Mucosa of stomach (tissue), 1 donor: ENCODE data around the gene CCL27.
A peak's percentile ranks its signal among the peaks of the same experiment; 100 is the strongest.

ENCODE experiments used
- H3K27me3 ChIP-seq: one replicate; pipeline ENCODE4 v1.7.0; 2013; ENCODE audit warnings: mild to moderate bottlenecking, low read length; ENCODE audit not compliant: control insufficient read depth, insufficient read depth
- H3K36me3 ChIP-seq: one replicate; pipeline ENCODE4 v1.7.0; 2013; ENCODE audit warnings: low read length; ENCODE audit not compliant: control insufficient read depth, insufficient read depth
- H3K4me1 ChIP-seq: one replicate; pipeline ENCODE4 v1.7.0; 2013; ENCODE audit warnings: mild to moderate bottlenecking, low read length; ENCODE audit not compliant: control insufficient read depth, insufficient read depth
- H3K4me3 ChIP-seq: one replicate; pipeline ENCODE4 v1.7.0; 2013; ENCODE audit warnings: low read length
- H3K9ac ChIP-seq: one replicate; pipeline ENCODE4 v1.7.0; 2013; ENCODE audit warnings: mild to moderate bottlenecking, low read length, moderate library complexity
- H3K9me3 ChIP-seq: one replicate; pipeline ENCODE4 v1.7.0; 2013; ENCODE audit warnings: mild to moderate bottlenecking, low read length, moderate library complexity; ENCODE audit not compliant: control insufficient read depth
- donor health status: Pancreatic carcinoma.

CCL27 gene

DNA sequence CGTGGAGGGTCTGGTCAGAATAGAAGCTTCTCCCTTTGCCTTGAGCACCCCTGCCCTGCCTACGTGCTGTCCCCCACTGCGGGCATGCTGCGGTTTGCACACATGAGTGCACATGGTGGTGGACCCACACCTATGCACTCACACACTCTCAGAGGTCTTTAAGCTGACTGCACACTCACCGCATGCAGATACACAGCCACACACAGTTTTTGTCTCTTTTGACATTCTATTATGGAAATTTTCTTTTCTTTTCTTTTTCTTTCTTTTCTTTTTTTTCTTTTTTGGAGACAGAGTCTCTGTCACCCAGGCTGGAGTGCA lies 33.0 kb downstream of the CCL27 start:
- Histone ChIP-seq H3K9me3 (no peaks in the 10 kb centered on the region), H3K36me3 (no peaks in the 10 kb centered on the region), H3K4me3 (no peak overlapping the region), H3K4me1 (peaks cover 22% of the 10 kb centered on the region), H3K9ac (no peak overlapping the region), H3K27me3 (peaks cover 69% of the 10 kb centered on the region)

DNA sequence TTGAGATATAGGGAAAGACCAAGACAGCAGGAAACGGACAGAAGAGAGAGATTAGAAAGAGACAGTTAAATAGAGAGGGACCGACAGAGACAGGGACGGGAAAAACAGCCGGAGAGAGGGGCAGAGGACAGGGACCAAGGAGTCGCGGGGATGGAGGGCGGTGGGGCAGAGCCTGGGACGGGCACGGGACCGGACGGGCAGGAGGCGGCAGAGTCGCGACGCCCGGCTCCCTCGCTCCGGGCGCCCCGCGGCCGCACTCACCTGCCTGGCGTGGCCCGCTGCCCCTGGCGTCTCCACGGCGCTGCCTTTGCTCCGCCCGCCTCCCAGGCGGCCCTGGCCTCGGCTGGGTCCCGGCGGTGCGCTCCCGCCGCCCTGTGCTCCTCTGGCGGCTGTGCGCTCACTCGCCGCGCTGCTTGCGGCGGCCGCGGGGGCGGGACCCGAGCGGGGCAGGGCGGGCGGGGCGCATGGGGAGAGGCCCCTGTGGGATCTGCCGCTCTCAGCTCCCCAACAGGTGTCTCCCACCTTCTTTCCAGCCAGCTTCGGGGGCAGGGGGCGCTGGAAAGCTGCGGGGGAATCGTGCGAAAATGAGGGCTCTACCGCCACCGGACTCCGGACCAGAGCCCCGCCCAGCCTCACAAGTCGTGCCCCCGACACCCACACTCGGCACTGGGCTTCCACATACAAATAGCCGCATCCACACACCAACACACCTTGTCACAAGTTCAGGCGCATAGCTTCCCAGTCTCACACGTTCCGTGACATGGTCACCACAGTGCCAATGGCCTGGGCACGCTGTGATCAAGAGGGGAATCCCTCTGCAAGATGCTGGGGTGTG lies 33.6 kb downstream of the CCL27 start, which contains the start of gene ARID3C:
Gene ARID3C (minus strand): TSS at position 411 of the 835 bp plus-strand sequence. CDS start 1,052 bp downstream, outside the sequence.
- H3K36me3 ChIP-seq, result no peaks in the 10 kb centered on the region
- H3K27me3 ChIP-seq, result peaks cover 75% of the 10 kb centered on the region
- no peaks in the 10 kb centered on the region for H3K9me3 ChIP-seq
- no peak within 1 kb of the TSS for H3K9ac ChIP-seq
- H3K4me3 ChIP-seq, result no peak within 1 kb of the TSS
- peaks cover 22% of the 10 kb centered on the region for H3K4me1 ChIP-seq

DNA sequence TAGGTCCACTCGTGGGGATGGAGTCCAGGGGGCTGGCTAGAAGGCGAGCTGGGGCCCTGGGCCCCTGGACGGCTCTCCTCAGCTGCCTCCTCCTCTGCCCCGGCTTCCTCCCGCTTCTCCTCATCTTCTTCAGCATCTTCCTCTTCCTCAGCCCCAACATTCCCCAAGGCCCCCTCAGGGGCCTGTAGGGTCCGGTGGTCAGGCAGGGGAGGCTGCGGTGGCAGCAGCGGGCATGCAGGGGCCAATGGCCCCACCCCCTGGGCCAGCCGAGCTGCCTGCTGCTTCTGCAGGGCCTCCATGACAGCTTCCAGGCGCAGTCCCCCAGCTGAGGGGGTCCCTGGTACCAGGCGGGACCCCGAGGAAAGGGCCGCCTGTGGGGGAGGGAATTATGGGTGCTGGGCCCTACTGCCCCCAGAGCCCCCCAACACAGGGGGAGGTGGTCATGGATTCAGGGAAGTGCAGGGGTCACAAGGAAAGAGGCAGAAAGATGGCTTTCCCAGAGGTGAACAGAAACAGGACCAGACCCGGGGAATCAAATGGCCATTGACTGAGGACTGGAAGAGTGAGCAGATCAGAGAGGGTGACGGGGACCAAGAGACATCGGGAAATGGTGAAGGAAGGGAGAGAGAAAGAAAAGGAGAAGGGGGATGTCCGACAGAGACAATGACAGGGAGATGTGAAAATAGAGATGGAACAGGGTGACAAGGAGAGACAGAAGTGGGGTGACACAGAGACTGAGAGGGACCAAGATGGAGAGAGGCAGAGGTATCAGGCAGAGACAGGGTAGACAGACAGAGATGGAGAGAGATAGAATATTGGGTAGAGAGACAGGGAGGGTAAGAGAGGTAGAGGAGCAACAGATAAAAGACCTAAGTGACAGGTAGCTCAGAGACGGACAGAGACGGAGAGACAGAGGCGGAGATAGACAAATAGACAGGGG lies 34.5 kb downstream of the CCL27 start:
- H3K4me3 ChIP-seq, result no peak overlapping the region
- no peaks in the 10 kb centered on the region for H3K9me3 ChIP-seq
- peaks cover 22% of the 10 kb centered on the region for H3K4me1 ChIP-seq
- H3K9ac ChIP-seq, result no peak overlapping the region
- peaks cover 84% of the 10 kb centered on the region for H3K27me3 ChIP-seq
- no peaks in the 10 kb centered on the region for H3K36me3 ChIP-seq

DNA sequence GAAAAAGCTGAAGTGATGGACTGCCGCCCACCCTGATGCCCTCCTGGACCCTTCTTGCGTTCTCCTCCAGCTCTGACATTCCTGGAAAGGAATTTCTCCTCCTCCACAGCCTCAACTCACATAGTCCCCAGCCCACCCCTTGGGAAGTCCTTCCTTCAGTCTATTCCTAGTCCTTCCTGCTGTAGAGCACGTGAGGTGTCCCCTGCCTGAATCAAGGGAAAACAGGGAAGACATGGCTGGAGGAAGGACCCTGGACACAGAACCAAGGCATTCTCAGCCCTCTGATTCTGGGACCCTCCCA lies 37.3 kb downstream of the CCL27 start:
- no peak overlapping the region for H3K9ac ChIP-seq
- H3K36me3 ChIP-seq, result no peaks in the 10 kb centered on the region
- peaks cover 18% of the 10 kb centered on the region for H3K4me1 ChIP-seq
- H3K9me3 ChIP-seq, result no peaks in the 10 kb centered on the region
- H3K4me3 ChIP-seq, result no peak overlapping the region
- H3K27me3 ChIP-seq, result peaks cover 86% of the 10 kb centered on the region

DNA sequence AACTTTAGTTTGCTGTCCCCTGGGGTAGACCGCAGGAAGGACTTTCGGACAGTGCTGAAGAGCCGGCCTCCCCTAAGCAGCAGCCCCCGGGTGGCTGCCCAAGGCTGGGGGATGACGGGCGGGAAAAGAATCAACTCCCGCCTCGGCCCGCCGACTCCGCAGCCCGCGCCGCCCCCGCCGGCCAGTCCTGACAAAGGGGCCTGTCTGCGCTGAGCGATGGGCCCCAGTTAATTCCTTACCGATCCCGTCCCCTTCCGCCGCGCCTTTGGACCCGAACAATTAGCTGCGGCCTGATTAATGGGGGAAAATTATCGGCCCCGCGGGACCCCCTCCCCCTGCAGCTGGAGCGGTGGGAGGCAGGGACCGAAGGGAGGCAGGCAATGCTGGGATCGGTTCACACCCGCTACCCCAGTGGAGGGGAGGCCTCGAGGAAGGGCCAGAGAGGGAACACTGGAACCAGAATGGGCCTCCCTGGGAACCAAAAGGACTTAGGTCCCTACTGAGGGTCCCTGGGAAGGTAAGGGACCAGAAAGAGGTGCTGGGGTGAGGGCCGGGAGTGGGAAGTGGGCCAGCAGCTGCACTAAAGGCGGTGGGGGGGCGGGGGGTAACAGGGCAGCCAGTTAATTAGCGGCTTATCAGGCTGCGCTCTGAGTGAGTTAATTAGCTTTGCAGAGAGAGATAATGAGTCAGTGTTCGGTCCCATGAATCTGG lies 37.8 kb downstream of the CCL27 start:
- H3K4me3 ChIP-seq, result no peak overlapping the region
- H3K4me1 ChIP-seq, result peaks cover 19% of the 10 kb centered on the region
- H3K27me3 ChIP-seq, result peaks cover 81% of the 10 kb centered on the region
- H3K36me3 ChIP-seq, result no peaks in the 10 kb centered on the region
- no peak overlapping the region for H3K9ac ChIP-seq
- no peaks in the 10 kb centered on the region for H3K9me3 ChIP-seq

DNA sequence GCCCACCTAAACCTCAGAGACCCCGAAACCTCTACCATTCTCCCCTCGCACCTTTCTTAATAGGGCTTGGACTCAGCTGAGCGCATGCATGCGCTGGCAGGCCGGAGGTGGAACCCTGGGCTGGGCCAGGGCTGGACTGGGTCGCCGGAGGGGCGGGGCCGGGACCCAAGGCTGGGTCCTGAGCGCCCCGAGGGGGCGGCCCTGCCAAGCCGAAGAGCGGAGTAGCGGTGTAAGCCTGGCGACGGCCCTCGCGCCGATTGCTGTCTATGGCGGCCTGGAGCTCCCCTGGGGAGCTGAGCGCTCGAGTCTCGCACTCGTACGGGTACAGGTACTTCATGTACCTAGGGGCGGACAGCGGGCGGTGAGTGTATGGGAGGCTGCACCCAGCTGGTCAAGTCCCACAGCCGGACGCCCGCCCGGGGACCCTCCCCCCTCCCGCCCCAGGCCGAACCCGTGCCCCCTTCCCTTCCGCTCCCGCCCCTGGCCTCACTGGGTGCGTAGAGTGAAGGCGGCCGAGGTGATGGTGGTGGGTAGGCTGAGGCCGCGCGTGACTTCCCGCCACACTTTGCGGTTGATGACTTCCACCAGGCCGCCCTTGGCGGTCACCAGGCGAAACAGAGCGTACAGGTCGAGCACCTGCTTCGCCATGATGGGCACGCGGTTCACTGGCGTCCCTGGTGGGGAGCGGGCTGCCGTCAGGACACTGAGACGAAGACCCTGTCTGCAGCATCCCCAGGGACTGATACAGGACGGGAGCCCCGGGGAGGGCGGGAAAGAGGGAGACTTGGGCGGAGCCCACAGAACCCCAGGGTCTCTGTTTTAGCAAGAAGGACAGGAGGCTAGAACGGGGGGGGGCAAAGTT lies 38.9 kb downstream of the CCL27 start:
- Histone ChIP-seq H3K27me3 (peaks cover 72% of the 10 kb centered on the region), H3K4me3 (no peak overlapping the region), H3K4me1 (peaks cover 22% of the 10 kb centered on the region), H3K36me3 (no peaks in the 10 kb centered on the region), H3K9me3 (no peaks in the 10 kb centered on the region), H3K9ac (no peak overlapping the region)

DNA sequence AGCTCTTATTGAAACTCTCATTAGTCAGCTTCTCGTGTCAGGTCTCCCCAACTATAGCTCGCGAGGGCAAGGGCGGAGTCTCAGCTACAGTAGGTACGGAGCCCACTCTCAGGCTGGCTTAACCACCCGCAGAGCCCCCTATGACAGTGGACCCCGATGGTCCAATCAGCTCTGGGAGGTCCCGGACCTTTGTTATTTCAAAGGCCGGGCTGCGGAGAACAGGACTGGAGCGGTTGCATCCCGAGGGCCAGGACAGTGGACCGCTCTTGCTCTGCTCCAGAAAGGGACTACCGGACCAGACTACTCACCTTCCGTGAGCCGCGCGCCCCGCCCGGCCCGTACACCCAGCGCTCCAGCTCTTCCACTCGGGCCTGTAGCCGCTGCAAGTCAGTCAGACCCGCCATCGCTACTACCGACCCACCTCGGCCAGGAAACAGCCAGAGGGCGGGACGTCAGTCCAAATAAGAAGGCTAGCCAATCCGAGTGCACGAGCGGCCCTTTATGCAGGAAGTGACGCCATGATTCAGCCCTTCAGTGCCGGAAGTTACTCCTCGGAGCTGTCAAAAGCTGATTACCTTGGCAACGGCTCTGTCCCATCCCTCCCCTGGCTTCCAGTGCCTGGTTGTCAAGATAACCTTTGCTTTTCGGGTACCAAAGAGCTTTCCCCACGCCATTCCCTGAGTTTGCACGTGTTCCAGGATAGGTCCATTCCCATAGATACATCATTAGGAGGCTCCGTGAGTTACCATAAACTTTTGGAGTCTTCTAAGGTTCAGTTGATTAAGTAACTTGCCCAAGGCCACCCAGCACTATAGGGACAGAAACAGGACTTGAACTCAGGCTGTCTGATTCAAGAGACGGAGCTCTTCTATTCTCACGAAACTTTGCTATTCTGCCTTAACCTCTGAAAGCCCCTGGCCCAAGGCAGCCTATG lies 42.1 kb downstream of the CCL27 start, which contains the start of gene DCTN3:
Gene DCTN3 (minus strand): TSS at position 435 of the 934 bp plus-strand sequence. CDS start 31 bp downstream, at position 404.
- Histone ChIP-seq H3K9ac (peak within 1 kb of the TSS; percentile 87), H3K4me3 (peak within 1 kb of the TSS; percentile 75), H3K4me1 (peaks cover 15% of the 10 kb centered on the region), H3K9me3 (no peaks in the 10 kb centered on the region), H3K36me3 (no peaks in the 10 kb centered on the region), H3K27me3 (peaks cover 40% of the 10 kb centered on the region)

DNA sequence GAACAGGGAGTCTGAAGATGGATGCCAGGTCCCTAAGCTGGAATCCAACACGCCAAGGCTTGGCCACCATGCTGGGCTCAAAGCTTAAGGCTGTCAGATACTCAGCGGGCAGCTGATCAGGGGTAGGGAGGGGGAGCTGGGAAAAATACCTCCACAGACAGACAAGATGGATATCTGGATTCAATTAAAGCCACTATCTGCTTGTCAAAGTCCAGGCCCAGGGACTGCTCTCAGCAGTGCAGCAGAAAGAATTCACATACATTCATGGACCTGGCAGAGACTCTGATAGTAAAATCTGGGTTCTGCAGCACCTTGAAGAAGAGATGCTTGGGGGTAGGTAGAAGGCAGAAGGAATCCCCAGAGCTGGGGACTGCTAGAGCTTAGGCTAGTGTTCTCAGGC lies 47.3 kb downstream of the CCL27 start:
- Histone ChIP-seq H3K36me3 (no peaks in the 10 kb centered on the region), H3K4me1 (peaks cover 26% of the 10 kb centered on the region), H3K9ac (no peak overlapping the region), H3K9me3 (no peaks in the 10 kb centered on the region), H3K4me3 (no peak overlapping the region), H3K27me3 (no peaks in the 10 kb centered on the region)

DNA sequence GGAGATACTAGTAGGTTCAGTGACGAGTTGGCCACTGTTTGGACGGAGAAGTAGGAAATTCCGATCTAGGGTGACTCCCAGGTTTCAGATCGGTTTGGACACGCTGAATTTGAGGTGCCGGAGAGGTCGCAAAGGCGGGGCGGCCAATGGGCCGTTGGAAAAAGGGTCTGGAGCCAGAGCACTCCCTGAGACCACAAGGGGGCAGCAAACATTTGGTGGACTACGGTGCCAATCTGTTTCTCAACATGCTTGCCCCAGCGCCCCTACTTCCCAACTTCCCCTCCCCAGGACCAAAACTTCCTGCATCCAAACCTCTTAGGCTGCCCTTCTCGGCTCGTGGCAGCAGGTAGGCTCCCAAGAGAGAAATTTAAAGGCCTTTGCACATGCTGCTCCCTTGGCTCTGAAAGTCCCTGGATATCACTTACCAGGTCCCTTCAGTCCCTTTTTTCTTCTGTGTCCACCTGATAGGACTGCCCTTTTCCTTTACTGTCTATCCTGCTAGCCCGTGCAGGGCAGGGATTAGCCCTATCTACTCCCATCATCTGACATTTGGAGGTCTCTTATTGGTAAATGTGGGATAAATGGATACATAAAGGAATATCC lies 49.6 kb downstream of the CCL27 start:
- peak overlapping the region; percentile 48 for H3K4me3 ChIP-seq

More for the DNA sequence above, 49.6 kb downstream of the CCL27 start:
- peak overlapping the region; percentile 90 for H3K9ac ChIP-seq
- H3K4me1 ChIP-seq, result peaks cover 17% of the 10 kb centered on the region
- H3K36me3 ChIP-seq, result no peaks in the 10 kb centered on the region
- H3K9me3 ChIP-seq, result no peaks in the 10 kb centered on the region
- H3K27me3 ChIP-seq, result no peaks in the 10 kb centered on the region
